Transverse colon (tissue), 4 donors: ENCODE data around the gene PDE6G.

Experiments
- CTCF ChIP-seq, 5 experiments: fragments of 200-600 bp in 3 of 5; fragments of 450-650 bp in 2 of 5; sonication (generic) in 3 of 5; IDR thresholded peaks; 1 replicate in 2 of 5; 2 replicates in 3 of 5; pipeline ENCODE4 v1.5.1; 2016 to 2017; ENCODE audit warnings: antibody characterized with exemption in 5 of 5, inconsistent platforms in 3 of 5, mild to moderate bottlenecking in 2 of 5, moderate library complexity in 1 of 5
- POLR2AphosphoS5 ChIP-seq, 3 donors: sonication (generic); formaldehyde crosslinking; IDR thresholded peaks; one replicate each; pipeline ENCODE4 v1.6.1; 2016; ENCODE audit warnings: antibody characterized with exemption in 3 of 3

- no peak for TF ChIP-seq CTCF (IDR thresholded peaks at IDR 0.05)
- TF ChIP-seq POLR2AphosphoS5 (IDR thresholded peaks at IDR 0.05): no peak
Observed at GRCh38 chr17:81691196-81691595, 34.9 kb upstream of the PDE6G start.
